Esophagus muscularis mucosa (tissue), 4 donors: ENCODE data around the gene CEP112. TPM values are rescaled to one million over a fixed set of nuclear protein-coding genes. Genes with fewer than 3 reads are reported as not detected.
"Not testable (repeated sequence)": the region's sequence is repeated elsewhere in the genome, so short reads cannot be mapped to it uniquely, and the experiment has no call there.

Experiments
- DNase-seq: peaks from one replicate; pipeline ENCODE4 v3.0.0-alpha.2; 2017; ENCODE audit errors: extremely low spot score
- H3K27ac ChIP-seq, 4 donors: fragments of 200-600 bp; sonication (generic); replicated peaks in 1 of 4; 1 replicate in 3 of 4; 2 replicates in 1 of 4; pipeline ENCODE4 v1.5.1; 2016 to 2019; ENCODE audit warnings: mild to moderate bottlenecking in 1 of 4
- H3K27me3 ChIP-seq, 4 donors: fragments of 200-600 bp; sonication (generic); one replicate each; pipeline versions ENCODE4 v1.5.1 to v1.6.0; 2016 to 2019
- H3K36me3 ChIP-seq, 4 donors: fragments of 200-600 bp; sonication (generic); one replicate each; pipeline ENCODE4 v1.5.1; 2016 to 2019
- H3K4me1 ChIP-seq, 4 donors: fragments of 200-600 bp; sonication (generic); one replicate each; pipeline ENCODE4 v1.5.1; 2016 to 2019
- H3K4me3 ChIP-seq, 4 donors: fragments of 200-600 bp; sonication (generic); 1 replicate in 2 of 4; 2 replicates in 2 of 4; pipeline ENCODE4 v1.5.1; 2016 to 2019; ENCODE audit warnings: mild to moderate bottlenecking in 4 of 4, moderate library complexity in 1 of 4
- H3K9me3 ChIP-seq, 4 donors: fragments of 200-600 bp; sonication (generic); 1 replicate in 3 of 4; 2 replicates in 1 of 4; pipeline ENCODE4 v1.5.1; 2016 to 2019
- CTCF ChIP-seq, 3 experiments: fragments of 200-600 bp in 2 of 3; fragments of 450-650 bp in 1 of 3; sonication (generic) in 2 of 3; IDR thresholded peaks; one replicate each; pipeline ENCODE4 v1.5.1; 2017 to 2019; ENCODE audit warnings: antibody characterized with exemption in 3 of 3, mild to moderate bottlenecking in 2 of 3, moderate library complexity in 1 of 3
- EP300 ChIP-seq: sonication (generic); formaldehyde crosslinking; IDR thresholded peaks from one replicate; pipeline ENCODE4 v1.6.1; 2017; ENCODE audit warnings: antibody characterized with exemption
- POLR2A ChIP-seq: fragments of 450-650 bp; IDR thresholded peaks from one replicate; pipeline ENCODE4 v1.6.1; 2017; ENCODE audit warnings: antibody characterized with exemption, moderate library complexity, mild to moderate bottlenecking, low read depth
- POLR2AphosphoS5 ChIP-seq, 2 donors: sonication (generic); formaldehyde crosslinking; IDR thresholded peaks; one replicate each; pipeline ENCODE4 v1.6.1; 2017; ENCODE audit warnings: antibody characterized with exemption in 2 of 2
- WGBS: methylation state at CpG from one replicate; pipeline ENCODE4 v1.1.5; 2018; 5-methylcytosine and 5-hydroxymethylcytosine counted together
- intact Hi-C: fragments of 100-400 bp; cut with DNase I; formaldehyde crosslinking; loops from one replicate; pipeline ENCODE4 v1.15.1; 2023
- total RNA-seq, 4 donors: library from RNA; depleted of rRNA; stranded (reverse); fragments of >200 nt; gene quantifications; one replicate each; pipeline versions ENCODE4 v1.1.0 to v1.2.1, GENCODE V29; 2016

CEP112 gene
- total RNA-seq, 4 donors from 2014 or later, result 17.0 to 24.7 (median 23.2) TPM

DNA sequence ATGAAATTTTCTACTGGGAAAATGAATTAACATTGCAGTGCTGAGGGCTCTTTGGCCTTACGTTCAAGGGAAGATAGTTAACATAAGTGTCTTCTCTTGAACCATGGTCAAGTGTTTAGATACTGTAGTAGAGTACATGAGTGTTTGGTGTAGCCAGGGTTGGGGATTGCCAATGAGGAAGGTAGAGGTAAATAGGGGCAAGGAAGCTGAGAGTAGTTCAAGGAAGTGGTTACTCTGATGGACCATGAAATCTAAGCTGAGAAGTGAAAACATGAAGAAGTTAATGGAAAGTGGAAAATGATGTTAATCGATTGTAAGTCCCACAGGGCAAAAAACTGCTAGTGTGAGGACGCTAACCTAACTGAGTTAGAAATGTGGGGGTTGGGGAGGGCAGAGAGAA lies 380.9 kb downstream of the CEP112 start:
- H3K27ac ChIP-seq, result no peak overlapping the region
- intact Hi-C loops, result no loop called here
- DNase-seq, result no peak
- no peaks in the 10 kb centered on the region for H3K4me1 ChIP-seq
- WGBS, result 65% methylated on average over 3 of the region's 3 CpGs
- H3K27me3 ChIP-seq, result no peaks in the 10 kb centered on the region
- no peaks in the 10 kb centered on the region for H3K9me3 ChIP-seq
- no peak overlapping the region for H3K4me3 ChIP-seq
- TF ChIP-seq POLR2AphosphoS5 (IDR thresholded peaks at IDR 0.05) (no peak), POLR2A (no peak), CTCF (IDR thresholded peaks at IDR 0.05) (no peak), EP300 (no peak)
- H3K36me3 ChIP-seq, result no peaks in the 10 kb centered on the region

DNA sequence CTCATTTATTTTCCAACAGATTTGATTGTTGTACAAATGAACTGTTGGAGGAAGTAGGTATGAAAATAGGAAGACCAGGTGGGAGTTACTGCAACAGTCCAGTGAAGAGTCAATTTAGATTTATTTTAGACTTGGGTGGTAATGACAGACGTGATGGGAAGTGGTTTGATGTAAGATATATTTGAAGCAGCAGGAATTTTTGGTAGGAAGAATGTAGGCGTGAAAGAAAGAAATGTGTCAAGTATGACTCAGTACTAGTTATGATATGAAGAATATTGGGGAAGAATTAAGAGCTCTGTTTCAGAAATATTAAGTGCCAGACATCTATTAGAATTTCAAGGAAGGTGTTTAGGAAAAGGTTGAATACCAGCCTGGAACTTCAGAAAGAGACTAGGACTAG lies 382.6 kb downstream of the CEP112 start:
- Histone ChIP-seq H3K4me1 (no peaks in the 10 kb centered on the region), H3K4me3 (no peak overlapping the region), H3K36me3 (no peaks in the 10 kb centered on the region), H3K9me3 (no peaks in the 10 kb centered on the region), H3K27me3 (no peaks in the 10 kb centered on the region), H3K27ac (no peak overlapping the region)
- DNase-seq, result no peak
- TF ChIP-seq POLR2A (no peak), EP300 (no peak)
- intact Hi-C loops, result no loop called here
- WGBS, result 72% methylated on average over 2 of the region's 2 CpGs

DNA sequence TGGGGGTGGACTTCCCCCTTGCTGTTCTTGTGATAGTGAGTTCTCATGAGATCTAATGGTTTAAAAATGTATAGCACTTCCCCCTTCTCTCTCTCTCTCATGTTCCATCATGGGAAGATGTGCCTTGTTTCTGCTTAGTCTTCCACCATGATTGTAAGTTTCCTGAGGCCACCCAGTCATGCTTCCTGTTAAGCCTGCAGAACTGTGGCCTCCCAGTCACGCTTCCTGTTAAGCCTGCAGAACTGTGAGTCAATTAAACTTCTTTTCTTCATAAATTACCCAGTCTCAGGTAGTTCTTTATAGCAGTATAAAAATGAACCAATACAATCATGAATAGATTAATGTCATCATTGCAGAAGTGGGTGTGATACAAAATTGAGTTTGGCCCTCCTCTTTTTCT lies 383.4 kb downstream of the CEP112 start:
- H3K9me3 ChIP-seq, H3K4me3 ChIP-seq, intact Hi-C loops, H3K27ac ChIP-seq, DNase-seq, H3K27me3 ChIP-seq, H3K4me1 ChIP-seq, H3K36me3 ChIP-seq: not testable (repeated sequence)
- 100% methylated on average over 1 of the region's 1 CpG for WGBS

GRCh38 chr17:65807361-65807760 lies 384.6 kb downstream of the CEP112 start:
- H3K9me3 ChIP-seq, result peaks cover 0 to 2% (median 1%) of the 10 kb centered on the region in 4 donors
- intact Hi-C loops, result no loop called here
- no peaks in the 10 kb centered on the region for H3K4me1 ChIP-seq
- TF ChIP-seq POLR2A (no peak), POLR2AphosphoS5 (IDR thresholded peaks at IDR 0.05) (no peak), CTCF (IDR thresholded peaks at IDR 0.05) (no peak), EP300 (no peak)
- no peaks in the 10 kb centered on the region for H3K27me3 ChIP-seq
- H3K36me3 ChIP-seq, result no peaks in the 10 kb centered on the region
- DNase-seq, result no peak
- no peak overlapping the region for H3K27ac ChIP-seq
- no peak overlapping the region for H3K4me3 ChIP-seq

GRCh38 chr17:65801513-65801912 lies 390.4 kb downstream of the CEP112 start:
- no peaks in the 10 kb centered on the region for H3K36me3 ChIP-seq
- H3K9me3 ChIP-seq, result peaks cover 0 to 18% (median 8%) of the 10 kb centered on the region in 4 donors
- TF ChIP-seq POLR2AphosphoS5 (IDR thresholded peaks at IDR 0.05), result no peak
- TF ChIP-seq EP300, result no peak
- TF ChIP-seq CTCF (IDR thresholded peaks at IDR 0.05), result no peak
- no peak for TF ChIP-seq POLR2A
- H3K27ac ChIP-seq, result no peak overlapping the region
- intact Hi-C loops, result no loop called here
- no peaks in the 10 kb centered on the region for H3K27me3 ChIP-seq
- DNase-seq, result no peak
- 93% methylated on average over 2 of the region's 2 CpGs for WGBS
- no peaks in the 10 kb centered on the region for H3K4me1 ChIP-seq
- H3K4me3 ChIP-seq, result no peak overlapping the region

GRCh38 chr17:65800655-65801054 lies 391.3 kb downstream of the CEP112 start:
- H3K27me3 ChIP-seq, result no peaks in the 10 kb centered on the region
- no peak for TF ChIP-seq CTCF (IDR thresholded peaks at IDR 0.05)
- TF ChIP-seq POLR2AphosphoS5 (IDR thresholded peaks at IDR 0.05), result no peak
- TF ChIP-seq POLR2A, result no peak
- no peak for TF ChIP-seq EP300
- no peaks in the 10 kb centered on the region for H3K4me1 ChIP-seq
- intact Hi-C loops, result no loop called here
- H3K36me3 ChIP-seq, result no peaks in the 10 kb centered on the region
- WGBS, result 100% methylated on average over 1 of the region's 1 CpG
- no peak for DNase-seq
- peaks cover 0 to 18% (median 8%) of the 10 kb centered on the region in 4 donors for H3K9me3 ChIP-seq
- no peak overlapping the region for H3K27ac ChIP-seq
- no peak overlapping the region for H3K4me3 ChIP-seq
